ELR (cell line): ENCODE data around the gene TXNDC5.
"Not testable (repeated sequence)": the region's sequence is repeated elsewhere in the genome, so short reads cannot be mapped to it uniquely, and the experiment has no call there.

Experiments
- DNase-seq: peaks from one replicate; pipeline ENCODE4 v3.0.0-alpha.2; 2015; ENCODE audit warnings: low read depth

Gene TXNDC5

GRCh38 chr6:7895125-7895423 lies 15.5 kb downstream of the TXNDC5 start:
- no peak for DNase-seq

GRCh38 chr6:7894262-7895124 lies 16.1 kb downstream of the TXNDC5 start:
- DNase-seq: no peak

GRCh38 chr6:7893342-7893741 lies 17.2 kb downstream of the TXNDC5 start:
- no peak for DNase-seq

- DNase-seq: not testable (repeated sequence)
These were observed 18.2 kb downstream of the TXNDC5 start for GRCh38 chr6:7892367-7892766.

- no peak for DNase-seq
These were observed 19.3 kb downstream of the TXNDC5 start for GRCh38 chr6:7891078-7891872.

GRCh38 chr6:7888587-7889357 lies 21.8 kb downstream of the TXNDC5 start:
- DNase-seq: no peak

GRCh38 chr6:7887278-7887991 lies 23.2 kb downstream of the TXNDC5 start:
- no peak for DNase-seq

- DNase-seq: no peak
These were observed 24.5 kb downstream of the TXNDC5 start for GRCh38 chr6:7886132-7886531.

- DNase-seq: no peak
These were observed 27.2 kb downstream of the TXNDC5 start for GRCh38 chr6:7883381-7883780.

- DNase-seq: no peak
These were observed 27.9 kb downstream of the TXNDC5 start for GRCh38 chr6:7882505-7883257.

GRCh38 chr6:7881765-7882500 lies 28.7 kb downstream of the TXNDC5 start:
- DNase-seq: no peak

- no peak for DNase-seq
These were observed 29.9 kb downstream of the TXNDC5 start for GRCh38 chr6:7880718-7881107.

- no peak for DNase-seq
These were observed 30.4 kb downstream of the TXNDC5 start for GRCh38 chr6:7879980-7880717.

- DNase-seq: no peak
These were observed 31.0 kb downstream of the TXNDC5 start for GRCh38 chr6:7879579-7879978.

- DNase-seq: no peak
These were observed 31.5 kb downstream of the TXNDC5 start for GRCh38 chr6:7879043-7879442.

- no peak for DNase-seq
These were observed 32.1 kb downstream of the TXNDC5 start for GRCh38 chr6:7878401-7878964.

GRCh38 chr6:7868926-7869325 lies 41.7 kb downstream of the TXNDC5 start:
- no peak for DNase-seq

- DNase-seq: no peak
These were observed 44.1 kb downstream of the TXNDC5 start for GRCh38 chr6:7866526-7866925.

- DNase-seq: no peak
These were observed 44.8 kb downstream of the TXNDC5 start for GRCh38 chr6:7865781-7866180.

- no peak for DNase-seq
These were observed 51.0 kb downstream of the TXNDC5 start for GRCh38 chr6:7859591-7859990.
